Bone marrow (tissue), 2 donors: ENCODE data around the gene B4GALT3.
A peak's percentile ranks its signal among the peaks of the same experiment; 100 is the strongest.

Experiments used
- DNase-seq, 2 donors: peaks; one replicate each; lab custom pipeline; 2025; lab: John Stamatoyannopoulos, UW

Gene B4GALT3

GRCh38 chr1:161128591-161129420, 48.5 kb downstream of the B4GALT3 start:
- no peak for DNase-seq

- no peak for DNase-seq
Measured at GRCh38 chr1:161127649-161128048, 49.7 kb downstream of the B4GALT3 start.

DNA sequence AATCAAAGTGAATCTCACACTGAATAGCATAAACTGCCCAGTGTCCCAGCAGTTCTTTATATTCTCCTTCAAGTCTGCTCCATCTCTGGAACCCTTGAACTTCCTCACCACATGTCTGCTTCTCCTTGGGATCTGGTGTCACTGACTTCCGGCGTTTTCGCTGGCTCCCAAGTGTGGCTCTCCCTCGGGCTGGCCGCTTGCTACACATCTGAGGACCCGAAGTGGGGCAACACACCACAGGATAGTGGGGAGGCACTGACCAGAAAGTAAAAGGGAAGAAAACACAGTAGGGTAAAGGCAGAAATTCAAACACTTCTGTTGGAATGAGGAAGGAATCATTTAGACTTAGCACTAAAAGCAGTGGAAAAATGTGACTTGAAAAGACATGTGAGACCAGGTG, 54.3 kb downstream of the B4GALT3 start:
- no peak for DNase-seq

DNA sequence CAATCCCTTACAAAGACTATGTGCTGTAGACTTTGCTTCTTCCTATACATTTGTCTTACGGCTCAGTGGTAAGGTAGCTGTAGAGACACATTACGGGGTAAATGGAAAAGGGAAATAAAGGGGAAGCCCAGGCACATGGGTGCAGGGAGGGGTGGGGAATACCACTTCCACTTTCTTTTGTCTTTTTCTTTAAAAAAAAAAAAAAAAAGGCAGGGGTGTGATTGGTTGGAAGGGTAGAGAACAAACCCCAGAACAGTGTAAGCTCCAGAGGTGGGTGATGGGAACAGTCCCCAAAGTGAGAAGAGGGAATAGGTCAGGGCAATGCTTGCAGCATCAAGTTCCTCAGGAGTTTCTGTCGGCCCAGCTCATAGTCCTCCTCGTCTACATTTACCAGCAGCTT, 55.5 kb downstream of the B4GALT3 start:
- peak in 1 of 2 donors; percentile 5 for DNase-seq
